GM19468 (cell line): ENCODE measurements around the gene PCDHGC4.
A peak's percentile ranks its signal among the peaks of the same experiment; 100 is the strongest.

Source experiments
- ATAC-seq: cut with Tn5 transposase; IDR thresholded peaks from one replicate; pipeline ENCODE4 v1.9.1; 2021; ENCODE audit warnings: mild to moderate bottlenecking, moderate library complexity, moderate number of reproducible peaks; ENCODE audit not compliant: unreplicated experiment; ENCODE audit errors: extremely low read depth

Gene PCDHGC4

GRCh38 chr5:141510850-141511601, 26.2 kb downstream of the PCDHGC4 start:
- ATAC-seq: no peak

- no peak for ATAC-seq
Observed at GRCh38 chr5:141511771-141512325, 27.0 kb downstream of the PCDHGC4 start.

- ATAC-seq: no peak
Observed at GRCh38 chr5:141512390-141512910, 27.6 kb downstream of the PCDHGC4 start.

GRCh38 chr5:141512911-141513626, 28.2 kb downstream of the PCDHGC4 start:
- ATAC-seq: no peak

GRCh38 chr5:141513627-141514329, 28.9 kb downstream of the PCDHGC4 start:
- peak; percentile 11 for ATAC-seq

- no peak for ATAC-seq
Observed at GRCh38 chr5:141514330-141515133, 29.7 kb downstream of the PCDHGC4 start.

- ATAC-seq: no peak
Observed at GRCh38 chr5:141515141-141515540, 30.3 kb downstream of the PCDHGC4 start.

- ATAC-seq: no peak
Observed at GRCh38 chr5:141515946-141516671, 31.3 kb downstream of the PCDHGC4 start.

GRCh38 chr5:141516672-141517025, 31.8 kb downstream of the PCDHGC4 start:
- ATAC-seq: no peak

GRCh38 chr5:141517312-141517711, 32.5 kb downstream of the PCDHGC4 start:
- ATAC-seq: no peak

- no peak for ATAC-seq
Observed at GRCh38 chr5:141517880-141518617, 33.2 kb downstream of the PCDHGC4 start.

- ATAC-seq: no peak
Observed at GRCh38 chr5:141518618-141519015, 33.8 kb downstream of the PCDHGC4 start.

- ATAC-seq: no peak
Observed at GRCh38 chr5:141519605-141520565, 35.1 kb downstream of the PCDHGC4 start.

- no peak for ATAC-seq
Observed at GRCh38 chr5:141521244-141521781, 36.5 kb downstream of the PCDHGC4 start.

- ATAC-seq: no peak
Observed at GRCh38 chr5:141522301-141522700, 37.5 kb downstream of the PCDHGC4 start.

- no peak for ATAC-seq
Observed at GRCh38 chr5:141523991-141524390, 39.2 kb downstream of the PCDHGC4 start.
